ENCODE results near the gene MPZL1. TPM values are rescaled to one million over a fixed set of nuclear protein-coding genes. Genes with fewer than 3 reads are reported as not detected.

Gene MPZL1
- 79.3 and 110 TPM in 2 replicates for total RNA-seq (2014; rRNA removed; shearing (Covaris generic))

- peak; percentile 88 for DNase-seq (ENCODE audit: low read depth)
These were observed at the start of gene MPZL1 for GRCh38 chr1:167721617-167722151. Gene MPZL1, plus strand, starts transcription at chr1:167721982. Its CDS starts 170 bp downstream, at chr1:167722152.

DNA sequence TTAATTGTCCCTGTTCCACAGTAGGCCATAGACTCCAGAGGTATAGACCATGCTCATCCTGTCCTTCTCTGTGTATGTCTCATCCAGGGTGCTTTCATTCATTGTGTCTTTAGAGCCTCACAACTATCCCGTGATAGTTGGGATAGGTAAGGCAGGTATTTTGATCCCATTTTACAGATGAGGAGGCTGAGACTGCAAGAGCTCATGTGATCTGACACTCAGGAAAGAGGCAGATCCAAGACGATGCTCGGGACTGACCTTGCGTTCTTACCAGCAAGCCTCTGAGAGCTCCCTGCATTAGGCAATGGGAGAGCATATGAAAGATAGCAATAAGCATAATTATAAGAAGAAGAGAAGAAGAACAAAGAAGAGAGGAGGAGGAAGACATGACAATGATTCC, 49.0 kb upstream of the MPZL1 start:
- DNase-seq (ENCODE audit: low read depth), result no peak

DNA sequence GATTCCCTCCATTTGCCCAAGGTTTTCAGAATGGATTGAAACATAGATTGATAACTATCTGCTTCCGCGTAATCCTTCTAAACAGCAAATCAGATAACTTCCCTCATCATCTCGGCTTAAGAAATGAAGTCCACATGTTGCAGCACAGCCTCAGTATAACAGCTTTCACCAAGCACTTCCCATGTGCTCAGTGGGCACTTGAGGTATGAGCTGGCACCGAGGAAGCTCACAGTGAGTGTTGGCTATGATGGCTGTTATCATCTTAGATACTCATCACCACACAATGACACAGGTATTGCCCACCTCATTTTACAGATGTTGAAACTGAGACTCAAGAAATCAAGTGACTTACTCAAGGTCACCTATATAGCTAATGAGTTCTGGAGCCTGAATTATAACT, 48.5 kb upstream of the MPZL1 start:
- no peak for DNase-seq (ENCODE audit: low read depth)

DNA sequence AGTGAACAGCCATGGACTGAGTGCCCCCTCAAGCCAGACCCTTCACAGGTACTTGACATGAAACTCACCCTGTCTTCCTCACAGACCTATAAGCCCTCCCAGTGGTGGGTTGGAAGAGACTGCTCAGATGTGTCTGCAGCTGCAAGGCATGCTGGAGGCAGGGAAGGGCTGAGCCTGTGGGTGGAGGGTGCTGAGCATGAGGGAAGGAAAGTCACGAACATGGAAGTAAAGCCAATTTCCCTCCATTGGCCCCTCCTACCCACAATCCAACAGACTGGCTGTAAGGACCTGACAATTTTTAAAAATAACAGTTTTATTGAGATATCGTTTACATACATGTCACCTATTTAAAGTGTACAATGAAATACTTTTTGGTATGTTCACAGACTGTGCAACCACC, 47.6 kb upstream of the MPZL1 start:
- no peak for DNase-seq (ENCODE audit: low read depth)

GRCh38 chr1:167675440-167675839, 46.3 kb upstream of the MPZL1 start:
- no peak for DNase-seq (ENCODE audit: low read depth)

GRCh38 chr1:167676205-167676915, 45.4 kb upstream of the MPZL1 start:
- no peak for DNase-seq (ENCODE audit: low read depth)

DNA sequence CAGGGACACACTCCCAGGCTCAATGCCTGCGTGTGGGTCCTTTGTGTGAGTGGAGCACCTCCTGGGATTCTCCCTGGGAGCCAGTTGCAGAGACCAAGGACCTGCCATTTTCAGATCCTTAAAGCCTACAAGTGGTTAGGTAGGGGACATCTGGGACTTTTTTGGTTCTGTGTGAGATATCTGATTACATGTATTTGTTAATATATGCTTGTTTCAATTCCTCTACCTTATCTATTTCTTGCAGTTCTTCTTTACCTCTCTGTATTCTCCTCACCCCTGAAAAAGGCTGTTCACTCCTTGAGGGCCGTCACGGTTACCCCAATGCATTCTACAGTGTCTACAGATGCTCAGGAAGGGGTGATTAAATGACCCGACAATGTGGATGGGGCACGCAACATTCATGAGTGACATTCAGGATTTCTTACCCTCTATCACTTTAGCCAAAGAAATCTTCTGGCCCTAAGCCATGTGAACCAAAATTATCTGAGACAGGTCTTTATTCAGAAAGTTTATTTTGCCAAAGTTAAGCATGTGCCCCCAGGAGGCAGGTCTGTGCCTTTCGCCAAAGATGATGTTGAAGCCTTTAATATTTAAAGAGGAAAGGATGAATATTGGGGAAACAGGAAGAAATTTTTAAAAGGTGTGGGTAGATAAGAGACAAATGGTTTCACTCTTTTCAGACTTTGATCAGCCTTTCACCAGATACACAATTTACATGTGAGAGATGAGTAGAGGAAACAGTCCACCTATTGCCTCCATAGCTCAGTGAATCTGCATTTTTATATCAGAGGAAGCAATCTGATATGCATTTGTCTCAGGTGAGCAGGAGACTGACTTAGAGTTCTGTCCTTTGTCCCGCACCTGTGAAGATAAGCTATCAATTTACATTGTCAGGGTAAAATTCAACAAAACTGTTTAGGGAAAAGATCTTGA, 44.6 kb upstream of the MPZL1 start:
- DNase-seq (ENCODE audit: low read depth), result no peak

- DNase-seq (ENCODE audit: low read depth), result no peak
These were observed 43.4 kb upstream of the MPZL1 start for GRCh38 chr1:167678422-167678821.

DNA sequence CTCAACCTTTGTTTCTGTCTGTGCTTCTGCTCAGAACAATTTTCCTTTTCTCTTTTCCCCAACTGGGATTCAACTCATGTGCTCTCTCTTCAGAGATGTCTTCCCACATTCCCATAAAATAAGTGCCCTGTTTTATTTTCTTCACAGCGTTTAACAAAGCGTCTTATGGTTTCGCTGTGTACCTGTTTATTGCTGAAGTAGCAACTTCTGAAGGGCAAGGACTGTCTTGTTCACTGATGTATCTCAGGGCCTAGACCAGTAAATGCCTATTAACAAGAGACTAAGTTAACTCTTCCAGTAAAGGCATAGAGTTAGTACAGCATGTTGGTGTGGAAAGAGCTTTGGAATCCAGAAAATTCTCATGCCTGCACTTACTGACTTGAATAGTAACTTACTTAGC, 42.9 kb upstream of the MPZL1 start:
- DNase-seq (ENCODE audit: low read depth), result no peak

DNA sequence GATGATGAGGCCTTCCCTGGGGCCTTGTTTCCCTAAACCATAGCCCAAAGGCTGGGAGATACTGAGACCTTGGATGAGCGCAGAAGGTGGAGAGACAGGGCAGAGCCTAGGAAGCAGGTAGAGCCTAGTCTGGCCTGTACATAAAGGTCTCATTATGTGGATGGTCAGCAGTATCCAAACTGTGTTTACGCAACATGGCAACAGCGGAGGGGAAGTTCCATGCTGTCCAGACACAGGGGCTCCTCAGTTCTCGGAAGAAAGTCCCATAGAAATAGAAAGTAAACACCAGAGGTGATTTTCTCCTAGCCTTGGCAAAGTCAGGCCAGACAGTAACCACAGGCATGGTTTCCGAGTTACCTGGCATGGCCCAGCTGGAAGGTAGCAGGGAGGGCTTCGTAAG, 42.1 kb upstream of the MPZL1 start:
- no peak for DNase-seq (ENCODE audit: low read depth)

GRCh38 chr1:167681024-167681423, 40.8 kb upstream of the MPZL1 start:
- no peak for DNase-seq (ENCODE audit: low read depth)

GRCh38 chr1:167681451-167682098, 40.2 kb upstream of the MPZL1 start:
- DNase-seq (ENCODE audit: low read depth), result no peak

- no peak for DNase-seq (ENCODE audit: low read depth)
These were observed 38.6 kb upstream of the MPZL1 start for GRCh38 chr1:167683226-167683625.

DNA sequence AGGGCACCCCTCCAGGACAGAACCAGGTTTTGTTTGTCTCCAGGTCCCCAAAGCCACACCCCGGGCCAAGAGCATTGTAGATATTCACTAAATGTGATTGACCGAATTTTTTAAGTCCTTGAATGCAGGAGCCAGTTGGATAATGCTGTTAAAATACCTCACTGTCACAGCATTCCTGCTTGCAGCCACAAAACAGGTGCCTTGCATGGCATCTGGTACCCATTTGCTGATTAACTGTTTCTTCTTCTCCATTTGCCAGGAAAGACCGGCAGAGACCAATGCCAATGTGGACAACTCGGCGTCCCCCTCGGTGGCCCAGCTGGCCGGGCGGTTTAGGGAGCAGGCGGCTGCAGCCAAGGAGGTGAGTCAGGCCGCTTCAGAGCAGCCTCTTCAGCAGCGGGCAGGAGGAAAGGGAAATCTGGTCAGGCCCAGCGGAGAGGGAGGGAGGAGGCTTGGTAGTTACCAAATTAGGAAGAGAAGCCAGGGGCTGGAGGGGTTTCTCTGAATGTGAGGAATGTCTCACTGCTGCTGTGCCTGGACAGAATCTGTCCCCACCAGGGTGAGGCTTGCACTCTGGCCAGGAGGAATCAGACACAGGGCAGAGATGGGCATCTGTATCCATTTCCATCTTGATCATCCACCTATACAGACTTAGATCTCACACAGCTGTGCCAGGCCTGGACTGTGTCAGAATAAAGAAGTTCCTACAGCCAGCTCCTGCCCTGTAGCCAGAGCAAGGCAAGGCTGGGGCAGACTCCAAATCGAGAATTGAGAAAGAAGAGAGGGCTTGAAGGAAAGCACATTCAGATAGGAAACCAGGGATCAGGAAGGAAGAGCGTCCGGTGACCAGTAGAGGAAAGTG, 37.9 kb upstream of the MPZL1 start:
- DNase-seq (ENCODE audit: low read depth), result peak; percentile 68

- DNase-seq (ENCODE audit: low read depth), result no peak
These were observed 35.9 kb upstream of the MPZL1 start for GRCh38 chr1:167685844-167686243.

- peak; percentile 76 for DNase-seq (ENCODE audit: low read depth)
These were observed 33.8 kb upstream of the MPZL1 start for GRCh38 chr1:167687919-167688519.

- peak; percentile 80 for DNase-seq (ENCODE audit: low read depth)
These were observed 32.2 kb upstream of the MPZL1 start for GRCh38 chr1:167689567-167689920.

DNA sequence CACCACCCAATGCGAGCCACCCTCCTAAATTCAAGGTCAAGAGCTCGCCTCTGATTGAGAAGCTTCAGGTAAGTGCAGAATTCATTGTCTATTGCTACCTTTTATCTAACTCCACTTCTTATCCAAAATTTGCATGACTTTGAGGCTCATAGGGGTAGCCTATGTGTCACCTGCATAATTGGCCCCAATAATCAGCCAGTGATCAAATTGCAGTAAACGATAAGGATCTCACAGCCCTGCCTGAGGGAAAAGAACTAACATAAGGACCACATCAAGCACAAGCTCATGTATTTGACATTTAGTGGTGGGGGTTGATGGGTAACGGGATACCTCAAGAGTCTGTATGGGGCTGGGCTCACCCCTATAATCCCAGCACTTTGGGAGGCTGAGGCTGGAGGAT, 31.7 kb upstream of the MPZL1 start:
- no peak for DNase-seq (ENCODE audit: low read depth)

DNA sequence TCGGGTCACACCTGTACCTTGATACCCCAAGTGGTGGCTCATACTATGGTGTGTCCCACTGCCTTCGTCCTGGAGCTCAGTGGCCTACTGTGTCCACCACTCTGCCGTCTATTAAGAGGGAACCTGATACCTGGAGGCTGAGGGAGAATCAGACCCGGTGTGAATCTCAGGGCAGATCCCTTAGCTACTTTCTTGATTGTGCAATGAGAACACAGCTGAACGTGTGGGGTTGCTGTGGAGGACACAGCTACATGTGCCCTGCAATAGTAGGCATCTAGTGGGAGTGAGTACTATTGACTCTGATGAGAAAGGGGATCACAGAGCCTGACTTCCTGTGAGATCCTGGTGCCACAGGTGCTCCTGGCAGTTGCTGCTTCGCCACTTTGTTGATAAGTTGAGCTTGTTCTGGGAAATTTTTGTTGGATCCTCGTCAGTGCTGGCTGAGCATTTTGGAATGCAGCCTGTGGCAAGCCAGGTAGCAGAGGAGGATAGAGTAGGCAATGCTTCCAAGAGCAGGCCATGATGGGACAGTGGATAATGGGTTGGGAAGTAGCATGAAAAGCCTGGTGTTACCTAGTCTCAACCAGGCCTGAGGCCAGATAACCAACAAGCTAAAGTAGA, 28.2 kb upstream of the MPZL1 start:
- DNase-seq (ENCODE audit: low read depth), result no peak

DNA sequence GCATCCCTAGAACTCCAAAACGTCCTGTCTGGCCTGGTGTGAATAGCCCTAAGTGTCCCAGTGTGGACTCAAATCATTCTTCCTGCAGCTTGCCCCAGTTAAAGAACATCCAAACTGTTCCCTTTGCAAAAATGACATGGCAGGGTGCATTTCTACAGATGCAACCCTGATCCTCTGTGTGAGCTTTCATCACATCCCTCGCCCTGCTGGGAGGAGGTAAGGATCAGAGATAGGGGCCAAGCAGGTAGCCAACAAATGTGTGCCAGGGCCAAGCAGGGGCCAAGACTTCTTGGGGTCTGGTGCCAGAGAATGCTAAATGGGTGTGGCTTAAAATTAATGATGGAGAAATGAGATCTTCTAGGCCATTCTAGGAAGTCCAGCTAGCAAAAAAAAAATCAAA, 27.1 kb upstream of the MPZL1 start:
- DNase-seq (ENCODE audit: low read depth), result no peak

Data from M059J (cell line).